ENCODE data around the gene DUSP5. TPM values are rescaled to one million over a fixed set of nuclear protein-coding genes. Genes with fewer than 3 reads are reported as not detected.

The DUSP5 gene
- total and polyA plus RNA-seq, 2 of the 4 experiments (the other 2 are of a cell fraction) = 42.1 to 48.1 TPM

GRCh38 chr10:110458266-110458920, 39.3 kb upstream of the DUSP5 start:
- Histone ChIP-seq H3K4me3 (ENCODE audit: insufficient read depth, low read depth, low read length) (no peak overlapping the region), H3K9me3 (ENCODE audit: control insufficient read depth, insufficient read depth, low read length) (no peaks in the 10 kb centered on the region), H4K8ac (ENCODE audit: low read depth in 2 of 2, low read length in 2 of 2) (no peak overlapping the region), H2BK20ac (ENCODE audit: low read depth, low read length) (no peak overlapping the region), H2BK120ac (ENCODE audit: low read depth, low read length) (no peak overlapping the region), H2AK5ac (ENCODE audit: low read depth, low read length) (no peak overlapping the region), H3K4me2 (ENCODE audit: low read depth, low read length) (no peak overlapping the region), H3K79me1 (ENCODE audit: low read depth in 1 of 2, low read length in 2 of 2) (no peaks in the 10 kb centered on the region), H2AK9ac (replicated peaks; ENCODE audit: low read depth, low read length, poor library complexity) (no peak overlapping the region), H4K91ac (ENCODE audit: insufficient read depth, low read depth, low read length) (no peak overlapping the region), H3K23ac (ENCODE audit: low read depth, low read length) (no peak overlapping the region), H3K14ac (replicated peaks; ENCODE audit: low read depth, low read length) (no peak overlapping the region), H3K27me3 (ENCODE audit: control insufficient read depth, insufficient read depth, low read length) (no peaks in the 10 kb centered on the region; the same call in 1 of the 2 replicates), H3K27ac (ENCODE audit: insufficient read depth, low read length) (no peak overlapping the region), H4K5ac (ENCODE audit: low read depth, low read length) (no peak overlapping the region), H3K9ac (ENCODE audit: low read depth, low read length) (no peak overlapping the region), H4K20me1 (ENCODE audit: insufficient read depth, low read length) (no peaks in the 10 kb centered on the region), H3K36me3 (ENCODE audit: control insufficient read depth, insufficient read depth, low read length) (no peaks in the 10 kb centered on the region), H3K56ac (ENCODE audit: extremely low read depth, insufficient read depth, low read length) (no peak overlapping the region), H2BK15ac (ENCODE audit: low read depth, low read length) (0 out of 3 replicates have a peak overlapping the region, but pooled peaks have one; percentile 5), H2AFZ (replicated peaks; ENCODE audit: low read length, poor library complexity) (no peak overlapping the region), H2BK5ac (ENCODE audit: low read depth, low read length, poor library complexity, severe bottlenecking) (no peak overlapping the region), H3K9me1 (ENCODE audit: insufficient read depth, low read length) (peaks cover 5% of the 10 kb centered on the region; the same call in 1 of the 2 replicates), H3K4ac (ENCODE audit: low read depth, low read length) (no peak overlapping the region), H3K18ac (ENCODE audit: low read depth, low read length) (no peak overlapping the region), H3K4me1 (ENCODE audit: control insufficient read depth, insufficient read depth, low read length) (peaks cover 17% of the 10 kb centered on the region)
- in situ Hi-C loops (cut with MboI; ENCODE audit: low sequenced_read_pairs) = no loop called here
- POLR2A ChIA-PET (ENCODE audit: unreplicated experiment) = no interaction called here
- intact Hi-C loops (cut with micrococcal nuclease) = no loop called here
- DNase-seq (no peak), ATAC-seq (ENCODE audit: low read depth) (no peak)
- TF ChIP-seq RFX5 (IDR thresholded peaks at IDR 0.05; ENCODE audit: low read depth, low read length) (no peak), CTCF (conservative IDR thresholded peaks at IDR 0.05; ENCODE audit: low read depth, low read length) (no peak), MXI1 (IDR thresholded peaks at IDR 0.05; ENCODE audit: borderline replicate concordance, low read depth, low read length) (no peak), BHLHE40 (IDR thresholded peaks at IDR 0.05; ENCODE audit: low read depth, low read length) (no peak), MAFK (IDR thresholded peaks at IDR 0.05; ENCODE audit: low read depth, low read length) (no peak), SMC3 (IDR thresholded peaks at IDR 0.05; ENCODE audit: low read depth, low read length) (no peak), NFE2L2 (IDR thresholded peaks at IDR 0.05; ENCODE audit: low read depth, low read length) (no peak), MAZ (IDR thresholded peaks at IDR 0.05; ENCODE audit: borderline replicate concordance, low read depth, low read length) (no peak)
- TF ChIP-seq, protein P1, sequence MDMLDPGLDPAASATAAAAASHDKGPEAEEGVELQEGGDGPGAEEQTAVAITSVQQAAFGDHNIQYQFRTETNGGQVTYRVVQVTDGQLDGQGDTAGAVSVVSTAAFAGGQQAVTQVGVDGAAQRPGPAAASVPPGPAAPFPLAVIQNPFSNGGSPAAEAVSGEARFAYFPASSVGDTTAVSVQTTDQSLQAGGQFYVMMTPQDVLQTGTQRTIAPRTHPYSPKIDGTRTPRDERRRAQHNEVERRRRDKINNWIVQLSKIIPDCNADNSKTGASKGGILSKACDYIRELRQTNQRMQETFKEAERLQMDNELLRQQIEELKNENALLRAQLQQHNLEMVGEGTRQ (IDR thresholded peaks at IDR 0.05; ENCODE audit: low read depth, low read length) = no peak
- dilution Hi-C loops (cut with HindIII; ENCODE audit: low sequenced_read_pairs, unreplicated experiment) = no loop called here
- CTCF ChIA-PET = no interaction called here
- BruUV-seq (replicated peaks) = no TSS peak
- 93% methylated on average over 2 of the region's 7 CpGs; no CpG with 5 or more reads in 1 of the 2 experiments for WGBS, 2 experiments (ENCODE audit: extremely low coverage in 2 of 2, insufficient read length in 1 of 2)
